Breast epithelium (tissue), 4 donors: ENCODE data around the gene TMEM143. TPM values are rescaled to one million over a fixed set of nuclear protein-coding genes. Genes with fewer than 3 reads are reported as not detected.

Experiments
- DNase-seq, 2 donors: peaks; one replicate each; pipeline ENCODE4 v3.0.0-alpha.2; 2019; ENCODE audit warnings: low spot score in 2 of 2
- H3K27ac ChIP-seq, 2 donors: fragments of 200-600 bp; sonication (generic) in 1 of 2; one replicate each; pipeline ENCODE4 v1.5.1; 2016 to 2019; ENCODE audit warnings: mild to moderate bottlenecking in 1 of 2
- H3K27me3 ChIP-seq, 2 donors: fragments of 200-600 bp; sonication (generic) in 1 of 2; one replicate each; pipeline versions ENCODE4 v1.5.1 to v1.6.0; 2017 to 2019; ENCODE audit warnings: control low read depth in 1 of 2, mild to moderate bottlenecking in 1 of 2
- H3K36me3 ChIP-seq: fragments of 200-600 bp; one replicate; pipeline ENCODE4 v1.5.1; 2019
- H3K4me1 ChIP-seq, 2 donors: fragments of 200-600 bp; sonication (generic); one replicate each; pipeline ENCODE4 v1.5.1; 2016 to 2019; ENCODE audit warnings: control low read depth in 1 of 2
- H3K4me3 ChIP-seq, 3 donors: fragments of 200-600 bp; sonication (generic); 1 replicate in 2 of 3; 2 replicates in 1 of 3; pipeline ENCODE4 v1.5.1; 2016 to 2019; ENCODE audit warnings: mild to moderate bottlenecking in 3 of 3, moderate library complexity in 2 of 3
- H3K9me3 ChIP-seq, 2 donors: fragments of 200-600 bp; sonication (generic) in 1 of 2; one replicate each; pipeline ENCODE4 v1.5.1; 2016 to 2019; ENCODE audit warnings: control low read depth in 1 of 2
- CTCF ChIP-seq, 3 donors: fragments of 450-650 bp; IDR thresholded peaks; one replicate each; pipeline ENCODE4 v1.5.1; 2016 to 2017; ENCODE audit warnings: antibody characterized with exemption in 3 of 3, mild to moderate bottlenecking in 3 of 3, moderate library complexity in 3 of 3
- POLR2A ChIP-seq: fragments of 450-650 bp; IDR thresholded peaks from one replicate; pipeline ENCODE4 v1.6.1; 2016; ENCODE audit warnings: antibody characterized with exemption, mild to moderate bottlenecking, moderate library complexity
- POLR2AphosphoS5 ChIP-seq, 3 donors: sonication (generic); formaldehyde crosslinking; IDR thresholded peaks; one replicate each; pipeline ENCODE4 v1.6.1; 2017; ENCODE audit warnings: antibody characterized with exemption in 3 of 3
- intact Hi-C: fragments of 100-400 bp; cut with DNase I; formaldehyde crosslinking; loops from one replicate; pipeline ENCODE4 v1.15.1; 2023; ENCODE audit warnings: low total_unique reads
- total RNA-seq, 3 donors: library from RNA; depleted of rRNA; stranded (reverse); fragments of >200 nt; gene quantifications; one replicate each; pipeline ENCODE4 v1.1.0, GENCODE V29; 2016

TMEM143 gene
- total RNA-seq, 3 donors from 2014 or later, result 5.9 to 10.5 (median 6.2) TPM

GRCh38 chr19:48342414-48342738, 21.4 kb downstream of the TMEM143 start:
- TF ChIP-seq POLR2A, result no peak
- TF ChIP-seq POLR2AphosphoS5 (IDR thresholded peaks at IDR 0.05), result no peak
- TF ChIP-seq CTCF (IDR thresholded peaks at IDR 0.05), result no peak
- Histone ChIP-seq H3K36me3 (no peaks in the 10 kb centered on the region), H3K4me1 (no peaks in the 10 kb centered on the region)

GRCh38 chr19:48341515-48342413, 22.0 kb downstream of the TMEM143 start:
- no peaks in the 10 kb centered on the region for H3K27me3 ChIP-seq
- no peaks in the 10 kb centered on the region for H3K36me3 ChIP-seq
- no peaks in the 10 kb centered on the region for H3K4me1 ChIP-seq
- intact Hi-C loops, result no loop called here
- TF ChIP-seq POLR2A, result no peak
- TF ChIP-seq CTCF (IDR thresholded peaks at IDR 0.05), result no peak
- TF ChIP-seq POLR2AphosphoS5 (IDR thresholded peaks at IDR 0.05), result no peak
- no peak overlapping the region for H3K27ac ChIP-seq
- no peak for DNase-seq
- H3K4me3 ChIP-seq, result no peak overlapping the region
- no peaks in the 10 kb centered on the region for H3K9me3 ChIP-seq

More at GRCh38 chr19:48342414-48342738, 21.4 kb downstream of the TMEM143 start:
- no peak for DNase-seq
- Histone ChIP-seq H3K9me3 (no peaks in the 10 kb centered on the region), H3K27me3 (no peaks in the 10 kb centered on the region), H3K4me3 (no peak overlapping the region), H3K27ac (no peak overlapping the region)
- intact Hi-C loops, result no loop called here

GRCh38 chr19:48340995-48341394, 22.7 kb downstream of the TMEM143 start:
- Histone ChIP-seq H3K36me3 (no peaks in the 10 kb centered on the region), H3K27me3 (no peaks in the 10 kb centered on the region), H3K4me1 (no peaks in the 10 kb centered on the region), H3K9me3 (no peaks in the 10 kb centered on the region), H3K4me3 (no peak overlapping the region), H3K27ac (no peak overlapping the region)
- DNase-seq, result no peak
- TF ChIP-seq CTCF (IDR thresholded peaks at IDR 0.05) (no peak), POLR2A (no peak), POLR2AphosphoS5 (IDR thresholded peaks at IDR 0.05) (no peak)
- intact Hi-C loops, result no loop called here

- no peak overlapping the region for H3K27ac ChIP-seq
- no peaks in the 10 kb centered on the region for H3K27me3 ChIP-seq
- intact Hi-C loops, result no loop called here
- no peaks in the 10 kb centered on the region for H3K4me1 ChIP-seq
- no peaks in the 10 kb centered on the region for H3K9me3 ChIP-seq
- H3K4me3 ChIP-seq, result no peak overlapping the region
- no peaks in the 10 kb centered on the region for H3K36me3 ChIP-seq
- TF ChIP-seq POLR2A (no peak), POLR2AphosphoS5 (IDR thresholded peaks at IDR 0.05) (no peak), CTCF (IDR thresholded peaks at IDR 0.05) (no peak)
- no peak for DNase-seq
These were observed 24.8 kb downstream of the TMEM143 start for GRCh38 chr19:48338802-48339503.

- TF ChIP-seq CTCF (IDR thresholded peaks at IDR 0.05), result no peak
- no peak for TF ChIP-seq POLR2A
- no peak for TF ChIP-seq POLR2AphosphoS5 (IDR thresholded peaks at IDR 0.05)
- Histone ChIP-seq H3K4me1 (no peaks in the 10 kb centered on the region), H3K4me3 (no peak overlapping the region), H3K27ac (no peak overlapping the region), H3K27me3 (no peaks in the 10 kb centered on the region), H3K9me3 (no peaks in the 10 kb centered on the region), H3K36me3 (no peaks in the 10 kb centered on the region)
- DNase-seq, result no peak
- intact Hi-C loops, result no loop called here
These were observed 25.4 kb downstream of the TMEM143 start for GRCh38 chr19:48338253-48338755.
